ENCODE results near the gene GRID2.

Gene GRID2

GRCh38 chr4:93216646-93217045, 912.9 kb downstream of the GRID2 start:
- H2BK120ac ChIP-seq (ENCODE audit: insufficient read depth, low read length, poor library complexity), result no peak overlapping the region
- H2AK5ac ChIP-seq (ENCODE audit: low read length), result no peak overlapping the region
- no peak overlapping the region for H4K91ac ChIP-seq (ENCODE audit: low read depth, low read length)
- no peak overlapping the region for H3K9ac ChIP-seq (ENCODE audit: low read length)
- H2BK12ac ChIP-seq (ENCODE audit: low read length), result no peak overlapping the region
- DNase-seq, result no peak
- H3K9me3 ChIP-seq (ENCODE audit: insufficient read depth, low read depth, low read length), result no peaks in the 10 kb centered on the region
- H2BK5ac ChIP-seq (ENCODE audit: low read depth, low read length, poor library complexity), result no peak overlapping the region
- H3K27ac ChIP-seq (ENCODE audit: low read depth, low read length), result no peak overlapping the region
- no CpG with 5 or more reads among the region's 8 CpGs for WGBS (ENCODE audit: extremely low coverage, insufficient coverage, insufficient read length)
- no peak overlapping the region for H4K12ac ChIP-seq (ENCODE audit: low read depth, low read length)
- H3K4me1 ChIP-seq (ENCODE audit: control insufficient read depth in 1 of 2, insufficient read depth in 2 of 2, low read length in 2 of 2), result no peaks in the 10 kb centered on the region
- H4K8ac ChIP-seq (ENCODE audit: low read depth, low read length), result no peak overlapping the region
- no peaks in the 10 kb centered on the region for H3K79me2 ChIP-seq (ENCODE audit: control insufficient read depth, insufficient read depth, low read length, poor library complexity)
- no peak overlapping the region for H3K4ac ChIP-seq (ENCODE audit: low read depth, low read length)
- H3K4me2 ChIP-seq (ENCODE audit: low read length), result no peak overlapping the region
- H3K27me3 ChIP-seq (ENCODE audit: insufficient read depth, low read length), result no peaks in the 10 kb centered on the region
- H3K4me3 ChIP-seq (ENCODE audit: low read depth, low read length), result no peak overlapping the region
- no peak overlapping the region for H2AFZ ChIP-seq (ENCODE audit: insufficient read depth, low read length, poor library complexity)
- H3K18ac ChIP-seq (ENCODE audit: low read length), result no peak overlapping the region
- H3K14ac ChIP-seq (ENCODE audit: low read length), result no peak overlapping the region
- H3K79me1 ChIP-seq (ENCODE audit: low read length), result no peaks in the 10 kb centered on the region
- H3K36me3 ChIP-seq (ENCODE audit: control insufficient read depth in 1 of 2, insufficient read depth in 2 of 2, low read length in 2 of 2), result no peaks in the 10 kb centered on the region
- H3K23ac ChIP-seq (ENCODE audit: low read length), result no peak overlapping the region

- Histone ChIP-seq H3K27me3 (ENCODE audit: insufficient read depth, low read length) (no peaks in the 10 kb centered on the region), H3K23ac (ENCODE audit: low read length) (no peak overlapping the region), H3K4me1 (ENCODE audit: control insufficient read depth in 1 of 2, insufficient read depth in 2 of 2, low read length in 2 of 2) (no peaks in the 10 kb centered on the region), H3K14ac (ENCODE audit: low read length) (no peak overlapping the region), H4K12ac (ENCODE audit: low read depth, low read length) (no peak overlapping the region), H3K4me3 (ENCODE audit: low read depth, low read length) (no peak overlapping the region), H4K91ac (ENCODE audit: low read depth, low read length) (no peak overlapping the region), H3K9ac (ENCODE audit: low read length) (no peak overlapping the region), H2AFZ (ENCODE audit: insufficient read depth, low read length, poor library complexity) (no peak overlapping the region), H4K8ac (ENCODE audit: low read depth, low read length) (no peak overlapping the region), H3K9me3 (ENCODE audit: insufficient read depth, low read depth, low read length) (no peaks in the 10 kb centered on the region), H3K4ac (ENCODE audit: low read depth, low read length) (no peak overlapping the region), H3K79me1 (ENCODE audit: low read length) (no peaks in the 10 kb centered on the region), H2AK5ac (ENCODE audit: low read length) (no peak overlapping the region), H3K36me3 (ENCODE audit: control insufficient read depth in 1 of 2, insufficient read depth in 2 of 2, low read length in 2 of 2) (no peaks in the 10 kb centered on the region), H3K4me2 (ENCODE audit: low read length) (no peak overlapping the region), H2BK5ac (ENCODE audit: low read depth, low read length, poor library complexity) (no peak overlapping the region), H2BK120ac (ENCODE audit: insufficient read depth, low read length, poor library complexity) (no peak overlapping the region), H3K79me2 (ENCODE audit: control insufficient read depth, insufficient read depth, low read length, poor library complexity) (no peaks in the 10 kb centered on the region), H2BK12ac (ENCODE audit: low read length) (no peak overlapping the region), H3K18ac (ENCODE audit: low read length) (no peak overlapping the region), H3K27ac (ENCODE audit: low read depth, low read length) (no peak overlapping the region)
- DNase-seq, result no peak
- WGBS (ENCODE audit: extremely low coverage, insufficient coverage, insufficient read length), result no CpG with 5 or more reads among the region's 2 CpGs
Measured at GRCh38 chr4:93217431-93217830, 913.7 kb downstream of the GRID2 start.

GRCh38 chr4:93221771-93222170, 918.0 kb downstream of the GRID2 start:
- Histone ChIP-seq H2AK5ac (ENCODE audit: low read length) (no peak overlapping the region), H2AFZ (ENCODE audit: insufficient read depth, low read length, poor library complexity) (no peak overlapping the region), H4K12ac (ENCODE audit: low read depth, low read length) (no peak overlapping the region), H3K9ac (ENCODE audit: low read length) (no peak overlapping the region), H3K14ac (ENCODE audit: low read length) (no peak overlapping the region), H3K4me2 (ENCODE audit: low read length) (no peak overlapping the region), H2BK5ac (ENCODE audit: low read depth, low read length, poor library complexity) (no peak overlapping the region), H3K36me3 (ENCODE audit: control insufficient read depth in 1 of 2, insufficient read depth in 2 of 2, low read length in 2 of 2) (no peaks in the 10 kb centered on the region), H3K27ac (ENCODE audit: low read depth, low read length) (no peak overlapping the region), H3K27me3 (ENCODE audit: insufficient read depth, low read length) (no peaks in the 10 kb centered on the region), H3K79me2 (ENCODE audit: control insufficient read depth, insufficient read depth, low read length, poor library complexity) (no peaks in the 10 kb centered on the region), H4K91ac (ENCODE audit: low read depth, low read length) (no peak overlapping the region), H3K18ac (ENCODE audit: low read length) (no peak overlapping the region), H3K23ac (ENCODE audit: low read length) (no peak overlapping the region), H3K79me1 (ENCODE audit: low read length) (no peaks in the 10 kb centered on the region), H3K4ac (ENCODE audit: low read depth, low read length) (no peak overlapping the region), H3K4me3 (ENCODE audit: low read depth, low read length) (no peak overlapping the region), H3K4me1 (ENCODE audit: control insufficient read depth in 1 of 2, insufficient read depth in 2 of 2, low read length in 2 of 2) (no peaks in the 10 kb centered on the region), H2BK120ac (ENCODE audit: insufficient read depth, low read length, poor library complexity) (no peak overlapping the region), H3K9me3 (ENCODE audit: insufficient read depth, low read depth, low read length) (no peaks in the 10 kb centered on the region), H2BK12ac (ENCODE audit: low read length) (no peak overlapping the region), H4K8ac (ENCODE audit: low read depth, low read length) (no peak overlapping the region)
- WGBS (ENCODE audit: extremely low coverage, insufficient coverage, insufficient read length), result no CpG with 5 or more reads among the region's 8 CpGs
- DNase-seq, result no peak

- H3K9me3 ChIP-seq (ENCODE audit: insufficient read depth, low read depth, low read length), result no peaks in the 10 kb centered on the region
- H3K79me1 ChIP-seq (ENCODE audit: low read length), result no peaks in the 10 kb centered on the region
- H2BK120ac ChIP-seq (ENCODE audit: insufficient read depth, low read length, poor library complexity), result no peak overlapping the region
- no peaks in the 10 kb centered on the region for H3K36me3 ChIP-seq (ENCODE audit: control insufficient read depth in 1 of 2, insufficient read depth in 2 of 2, low read length in 2 of 2)
- H2BK12ac ChIP-seq (ENCODE audit: low read length), result no peak overlapping the region
- H4K12ac ChIP-seq (ENCODE audit: low read depth, low read length), result no peak overlapping the region
- H3K27me3 ChIP-seq (ENCODE audit: insufficient read depth, low read length), result no peaks in the 10 kb centered on the region
- H2AFZ ChIP-seq (ENCODE audit: insufficient read depth, low read length, poor library complexity), result no peak overlapping the region
- DNase-seq, result no peak
- H3K4me3 ChIP-seq (ENCODE audit: low read depth, low read length), result no peak overlapping the region
- no peak overlapping the region for H3K4ac ChIP-seq (ENCODE audit: low read depth, low read length)
- H3K9ac ChIP-seq (ENCODE audit: low read length), result no peak overlapping the region
- H3K4me2 ChIP-seq (ENCODE audit: low read length), result no peak overlapping the region
- H3K23ac ChIP-seq (ENCODE audit: low read length), result no peak overlapping the region
- no peaks in the 10 kb centered on the region for H3K79me2 ChIP-seq (ENCODE audit: control insufficient read depth, insufficient read depth, low read length, poor library complexity)
- H2BK5ac ChIP-seq (ENCODE audit: low read depth, low read length, poor library complexity), result no peak overlapping the region
- H4K91ac ChIP-seq (ENCODE audit: low read depth, low read length), result no peak overlapping the region
- WGBS (ENCODE audit: extremely low coverage, insufficient coverage, insufficient read length), result no CpG with 5 or more reads among the region's 3 CpGs
- H3K18ac ChIP-seq (ENCODE audit: low read length), result no peak overlapping the region
- no peak overlapping the region for H2AK5ac ChIP-seq (ENCODE audit: low read length)
- no peak overlapping the region for H4K8ac ChIP-seq (ENCODE audit: low read depth, low read length)
- no peak overlapping the region for H3K14ac ChIP-seq (ENCODE audit: low read length)
- H3K4me1 ChIP-seq (ENCODE audit: control insufficient read depth in 1 of 2, insufficient read depth in 2 of 2, low read length in 2 of 2), result no peaks in the 10 kb centered on the region
- no peak overlapping the region for H3K27ac ChIP-seq (ENCODE audit: low read depth, low read length)
Measured at GRCh38 chr4:93228021-93228420, 924.3 kb downstream of the GRID2 start.

Data from trophoblast cell (in vitro differentiated cells and primary cell).